Stimulated activated CD4-positive, alpha-beta T cell treated with anti-CD3 and anti-CD28 coated beads, Interleukin-15, amount 100 ng/mL, for 24 hours (primary cell): ENCODE data around the gene SARDH.
"Not testable (repeated sequence)": the region's sequence is repeated elsewhere in the genome, so short reads cannot be mapped to it uniquely, and the experiment has no call there.

Source experiments
- DNase-seq: peaks from one replicate; pipeline ENCODE4 v3.0.0-alpha.2; 2020

Gene SARDH

GRCh38 chr9:133641861-133642595, 96.1 kb downstream of the SARDH start:
- no peak for DNase-seq

- DNase-seq, result no peak
Measured at GRCh38 chr9:133641396-133641655, 96.8 kb downstream of the SARDH start.

DNA sequence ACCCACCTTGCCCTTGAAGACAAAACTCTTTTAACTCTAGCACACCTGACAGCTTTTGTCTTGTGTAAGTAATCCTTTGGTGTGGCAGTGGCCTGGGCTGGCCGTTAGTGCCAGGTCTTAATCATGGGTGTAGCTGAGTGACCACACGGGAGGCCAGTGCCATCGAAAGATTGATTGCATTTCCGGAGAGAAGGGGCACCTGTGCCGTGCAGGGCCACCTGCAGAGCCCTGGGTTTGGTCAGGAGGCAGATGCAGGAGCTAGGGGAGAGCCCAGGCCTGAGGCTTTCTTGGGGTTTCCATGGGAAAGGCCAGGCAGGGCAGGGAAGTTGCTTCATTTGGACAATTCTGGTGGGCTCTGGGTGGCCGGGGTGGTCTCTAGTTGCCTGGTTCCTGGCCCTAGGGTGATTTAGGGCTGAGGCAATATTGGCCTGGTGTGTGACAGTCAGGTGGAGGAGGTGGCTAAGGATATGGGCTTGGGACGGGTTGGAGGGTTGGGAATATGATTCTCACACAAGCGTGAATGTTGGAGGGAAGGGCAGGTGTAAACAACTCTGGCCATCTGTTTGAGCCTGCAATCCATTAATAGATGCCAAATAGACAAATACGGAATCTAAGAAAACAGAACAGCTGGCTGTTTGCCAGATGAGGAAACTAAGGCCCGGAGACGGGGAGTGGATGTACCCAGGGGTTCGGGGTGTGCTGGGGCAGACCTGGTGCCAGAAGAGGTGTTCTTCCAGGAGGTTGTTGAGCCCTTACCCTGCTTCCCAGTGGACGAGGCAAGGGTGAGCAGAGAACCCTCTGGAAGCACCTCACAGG, 97.4 kb downstream of the SARDH start:
- DNase-seq, result no peak

DNA sequence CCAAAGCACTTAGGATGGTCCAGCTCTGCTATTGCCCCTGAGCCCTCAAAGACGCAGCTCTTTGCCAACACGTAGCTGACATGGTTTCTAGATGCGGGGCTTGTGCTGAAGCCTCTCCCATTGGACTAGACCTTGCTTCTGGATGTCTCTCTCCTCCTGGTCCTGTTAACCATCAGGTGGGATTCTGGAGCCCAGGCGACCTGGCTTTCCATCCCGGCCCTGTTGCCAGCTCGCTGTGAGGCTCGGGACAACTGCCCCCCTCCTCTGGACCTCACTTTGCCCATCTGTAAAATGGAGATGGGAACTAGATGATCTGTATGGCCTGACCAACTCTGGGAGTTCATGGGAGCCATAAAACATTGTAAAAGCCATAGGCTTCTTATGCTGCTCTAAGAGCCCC, 98.0 kb downstream of the SARDH start:
- DNase-seq, result no peak

DNA sequence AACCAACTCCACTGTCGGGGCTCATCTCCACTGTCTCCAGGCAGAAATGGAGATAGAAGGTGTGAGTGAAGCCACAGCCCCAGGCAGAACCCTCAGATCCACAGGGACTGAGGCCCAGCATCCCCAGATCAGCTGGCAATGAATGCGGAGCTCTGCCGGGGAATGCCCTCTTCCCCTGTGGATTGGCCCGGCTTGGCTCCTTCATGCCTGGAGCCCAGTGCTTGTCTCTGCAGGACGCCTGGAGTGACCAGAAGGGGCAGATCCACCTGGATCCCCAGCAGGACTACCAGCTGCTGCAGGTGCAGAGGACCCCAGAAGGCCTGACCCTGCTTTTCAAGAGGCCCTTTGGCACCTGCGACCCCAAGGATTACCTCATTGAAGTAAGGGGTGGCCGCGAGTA, 98.5 kb downstream of the SARDH start:
- no peak for DNase-seq

GRCh38 chr9:133638711-133639110, 99.4 kb downstream of the SARDH start:
- no peak for DNase-seq

DNA sequence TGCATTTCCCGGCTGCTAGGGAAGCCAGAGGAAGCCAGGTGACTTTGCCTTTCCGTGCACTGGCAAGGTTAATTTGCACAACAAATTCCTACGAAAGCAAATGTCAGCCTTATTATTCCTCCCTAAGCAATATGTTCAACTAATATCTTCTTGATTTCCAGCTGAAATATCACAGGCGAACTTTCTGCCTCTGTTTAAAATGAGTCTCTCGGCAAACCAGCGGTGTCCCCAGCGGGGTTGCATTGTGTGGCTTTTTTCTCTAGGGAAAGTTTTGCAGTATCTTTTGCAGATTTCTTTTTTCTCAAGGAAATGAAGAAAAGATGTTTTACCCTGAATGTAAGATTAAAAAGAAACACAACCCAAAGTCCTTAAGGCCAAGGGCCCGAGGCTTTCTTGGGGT, 100.1 kb downstream of the SARDH start:
- no peak for DNase-seq

DNA sequence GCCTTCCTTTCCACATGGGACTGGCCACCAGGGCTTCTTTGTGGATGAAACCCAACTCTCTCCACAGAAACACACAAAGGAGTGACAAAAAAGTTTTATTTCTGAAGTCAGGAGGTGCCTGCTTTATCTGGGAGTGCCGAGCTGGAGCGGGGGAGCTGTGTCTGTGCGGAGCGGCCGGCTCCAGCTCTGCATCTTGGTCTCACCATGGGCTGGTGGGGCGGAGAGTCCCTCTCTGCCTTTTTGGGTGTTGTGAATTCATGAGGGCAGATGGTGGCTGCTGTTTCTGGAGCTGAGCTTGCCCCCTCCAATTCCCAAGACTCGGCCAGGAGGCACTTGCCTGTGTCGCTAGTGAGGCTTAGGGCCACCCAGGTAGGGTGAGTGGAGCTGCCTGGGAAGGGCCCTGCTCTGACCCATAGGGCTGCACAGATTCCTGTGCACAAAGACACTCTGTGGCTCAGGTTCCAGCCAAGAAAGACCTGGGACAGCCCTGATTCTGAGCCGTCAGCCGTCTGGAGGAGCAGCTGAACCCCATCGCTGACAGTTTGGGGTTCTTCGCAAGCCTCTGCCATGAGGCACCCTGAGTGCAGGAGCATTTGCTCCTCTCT, 100.6 kb downstream of the SARDH start:
- DNase-seq, result no peak

DNA sequence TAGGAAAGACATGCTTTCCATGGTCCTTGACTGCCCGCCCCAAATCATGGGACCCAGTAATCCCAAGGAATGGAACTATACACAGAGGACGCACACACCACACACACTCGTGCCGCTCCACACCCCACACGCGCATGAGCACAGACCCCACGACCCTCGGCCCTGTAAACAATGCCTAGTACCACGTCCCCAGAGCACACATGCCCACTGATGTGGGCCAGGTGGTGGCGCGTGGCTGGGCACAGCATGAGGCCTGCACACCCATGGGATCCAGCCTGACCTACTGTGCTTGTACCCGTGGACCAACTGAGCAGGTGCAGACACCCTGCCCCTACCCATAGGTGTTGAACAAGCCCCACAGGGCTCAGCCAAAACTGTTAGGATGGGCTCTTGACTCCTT, 101.2 kb downstream of the SARDH start:
- DNase-seq, result no peak

GRCh38 chr9:133635533-133636531, 102.3 kb downstream of the SARDH start, which contains the start of gene DBH:
Gene DBH (plus strand): TSS chr9:133636363. CDS start chr9:133636372, 9 bp downstream.
- no peak for DNase-seq

DNA sequence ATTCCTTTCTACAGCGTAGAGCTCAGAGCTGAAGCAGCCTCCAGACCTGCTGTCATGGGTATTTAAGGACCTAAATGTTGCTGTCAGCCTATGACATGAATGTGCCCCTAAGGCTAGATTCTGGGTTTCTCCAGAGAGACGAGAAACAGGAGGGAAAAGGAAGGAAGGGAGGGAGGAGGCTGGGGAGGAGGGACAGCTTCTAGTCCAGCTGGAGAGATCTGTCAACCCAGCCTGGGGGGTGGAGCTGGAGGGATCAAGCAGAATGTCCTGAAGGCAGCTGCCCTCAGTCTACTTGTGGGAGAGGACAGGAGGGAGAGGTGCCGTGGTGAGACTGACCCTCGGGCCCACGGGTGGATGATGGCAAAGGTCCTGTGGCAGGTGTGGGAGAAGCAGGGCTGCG, 103.1 kb downstream of the SARDH start:
- no peak for DNase-seq

GRCh38 chr9:133634081-133634691, 104.0 kb downstream of the SARDH start:
- DNase-seq, result no peak

DNA sequence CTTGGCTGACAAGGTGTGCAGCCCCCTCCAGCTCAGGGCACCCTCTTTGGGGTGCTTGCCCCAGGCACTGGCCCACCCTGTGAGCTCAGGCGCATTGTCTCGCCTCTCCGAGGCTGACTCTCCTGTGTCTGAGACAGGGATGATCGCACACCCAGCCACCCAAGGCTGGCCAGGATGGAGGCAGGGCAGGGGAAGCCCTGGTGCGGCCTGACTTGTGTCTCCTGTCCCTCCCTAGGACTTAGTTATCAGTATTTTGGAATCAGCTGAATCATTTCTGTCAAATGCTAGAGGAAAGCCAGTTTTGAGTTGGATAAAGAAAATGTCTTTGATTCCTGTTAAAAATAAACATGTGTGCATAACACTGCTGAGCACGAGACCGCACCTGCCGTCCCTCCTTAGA, 104.5 kb downstream of the SARDH start:
- no peak for DNase-seq

- no peak for DNase-seq
Measured at GRCh38 chr9:133632806-133633680, 105.1 kb downstream of the SARDH start.

GRCh38 chr9:133631111-133631510, 107.0 kb downstream of the SARDH start:
- no peak for DNase-seq

DNA sequence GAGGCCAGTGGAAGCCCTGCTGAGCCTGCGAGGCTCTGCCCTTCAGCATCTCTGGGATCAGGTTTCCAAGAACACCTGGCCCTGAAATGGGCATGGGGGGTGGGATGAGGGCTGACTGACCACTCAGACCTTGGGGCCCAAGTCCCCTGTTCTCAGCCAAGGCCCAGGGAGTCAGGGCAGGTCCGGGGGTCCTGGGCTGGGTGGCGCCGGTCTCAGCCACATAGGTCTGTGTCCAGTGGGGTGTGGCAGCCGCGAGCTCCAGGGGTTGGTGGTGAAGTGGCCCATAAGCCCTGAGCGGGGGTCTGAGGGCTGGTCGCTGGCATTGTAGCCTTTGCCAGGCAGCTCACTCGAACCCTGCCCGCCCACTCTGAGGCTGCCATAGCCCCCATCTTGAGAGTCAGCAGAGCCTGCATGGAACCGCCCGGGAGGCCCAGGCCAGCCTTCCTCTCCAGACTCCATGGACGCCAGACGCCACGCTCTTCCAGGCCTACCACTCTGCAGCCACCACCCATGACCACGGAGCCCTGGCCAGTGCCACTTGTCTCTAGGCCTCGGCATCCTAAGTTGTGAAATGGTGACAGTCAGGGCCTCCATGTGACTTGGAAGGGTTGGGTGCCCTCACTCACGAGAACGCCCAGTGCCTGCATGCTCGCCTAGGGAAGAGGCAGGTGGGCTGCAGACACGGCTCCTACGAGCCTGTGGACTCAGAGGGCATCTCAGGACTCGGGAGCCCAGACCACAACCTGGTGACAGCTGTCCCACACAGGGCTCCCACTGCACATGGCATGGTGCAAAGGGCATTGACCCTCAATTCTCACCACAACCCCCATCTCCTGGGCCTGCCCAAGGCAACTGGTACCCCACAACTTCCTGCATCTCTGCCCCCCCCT, 108.7 kb downstream of the SARDH start:
- DNase-seq, result no peak

DNA sequence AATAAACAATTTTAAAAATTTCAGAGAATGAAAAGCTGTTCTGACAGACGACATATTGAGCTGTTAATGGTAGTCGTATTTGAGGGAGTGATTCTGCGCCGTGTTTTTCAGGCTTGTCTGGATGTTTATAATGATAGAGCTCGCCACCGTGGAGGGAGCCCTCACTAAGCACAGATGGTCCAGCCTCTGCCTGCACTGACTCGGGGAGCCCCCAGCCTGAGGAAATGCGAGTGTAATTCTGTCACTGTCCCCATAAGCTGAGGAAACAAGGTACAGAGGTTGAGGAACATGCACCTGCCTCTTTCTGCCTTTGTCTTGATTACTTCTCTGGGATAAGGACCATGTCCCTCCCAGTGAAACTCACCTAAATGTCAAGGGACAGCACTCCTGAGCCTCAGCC, 109.4 kb downstream of the SARDH start:
- DNase-seq, result no peak

DNA sequence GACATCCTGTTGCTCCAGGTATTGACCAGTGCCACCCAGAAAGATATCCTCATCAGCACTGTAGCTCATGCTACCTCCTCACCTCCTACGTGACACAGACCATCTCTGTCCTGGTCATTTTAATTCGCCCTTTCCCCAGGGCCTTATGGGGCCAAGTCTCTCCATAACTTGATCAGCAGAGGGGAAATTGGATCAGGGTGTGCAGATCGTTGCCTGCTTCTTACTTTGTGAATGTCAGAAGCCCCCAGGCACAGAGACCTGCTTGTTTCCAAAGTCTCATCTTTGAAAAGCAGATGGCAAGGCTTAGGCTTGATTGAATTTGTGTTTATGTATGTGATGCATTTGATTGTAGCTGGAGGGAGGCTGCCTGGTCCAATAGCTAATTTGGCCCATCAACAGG, 110.8 kb downstream of the SARDH start:
- no peak for DNase-seq

GRCh38 chr9:133626008-133626407, 112.1 kb downstream of the SARDH start:
- DNase-seq, result not testable (repeated sequence)

DNA sequence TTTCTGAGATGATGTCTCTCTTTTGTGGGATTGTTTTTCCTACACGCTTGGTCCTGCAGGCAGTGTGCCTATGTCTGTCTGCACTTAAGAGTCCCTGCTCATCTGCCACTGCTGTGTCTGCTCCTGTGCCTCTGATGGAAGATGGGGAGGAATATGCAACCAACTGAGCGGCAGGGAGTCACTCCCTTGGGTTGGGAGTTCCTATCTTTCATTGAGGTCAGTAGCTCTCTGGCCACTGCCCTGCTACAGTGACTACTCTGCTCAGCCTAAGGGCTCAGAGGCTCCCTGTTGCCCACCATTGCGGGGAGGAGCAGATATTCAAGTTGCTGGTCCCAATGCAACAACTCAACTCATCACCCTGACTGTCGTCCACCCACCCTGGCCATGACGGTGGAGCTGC, 115.6 kb downstream of the SARDH start:
- DNase-seq, result no peak
